ENCODE results near the gene AFMID.

AFMID gene

GRCh38 chr17:78143214-78144146 is 43.7 kb upstream of the AFMID start:
- H3K36me3 ChIP-seq (ENCODE audit: control insufficient read depth in 2 of 2, insufficient read depth in 1 of 2, low read length in 2 of 2) = no peaks in the 10 kb centered on the region
- POLR2A ChIA-PET = interaction anchor here (1.1 to 2.3 kb wide), 6 partner anchors 26 to 43 kb away, joined by 4 to 21 read pairs (median 9); partner anchors contain the start of genes AFMID and TK1
- peaks cover 4% of the 10 kb centered on the region for H3K4me1 ChIP-seq (ENCODE audit: control insufficient read depth, insufficient read depth, low read length)
- H3K4me3 ChIP-seq (ENCODE audit: low read depth, low read length) = no peak overlapping the region
- no peaks in the 10 kb centered on the region for H3K9me3 ChIP-seq (ENCODE audit: control insufficient read depth, insufficient read depth, low read depth, low read length)
- no peak for TF ChIP-seq ZNF76 (tag by site-specific recombination; IDR thresholded peaks at IDR 0.05; ENCODE audit: borderline replicate concordance, low read depth)
- no peak for TF ChIP-seq PATZ1 (tag by site-specific recombination; IDR thresholded peaks at IDR 0.05)
- peak; percentile 32; the same call in 1 of the 2 replicates for TF ChIP-seq ZIC2 (tag by site-specific recombination; IDR thresholded peaks at IDR 0.05)
- no peak for TF ChIP-seq ZNF560 (tag by site-specific recombination; IDR thresholded peaks at IDR 0.05; ENCODE audit: borderline replicate concordance)
- TF ChIP-seq GLIS1 (tag by site-specific recombination; IDR thresholded peaks at IDR 0.05) = peak; percentile 85
- TF ChIP-seq GLIS2 (tag by site-specific recombination; IDR thresholded peaks at IDR 0.05) = 0 out of 2 replicates have a peak, but pooled peaks have one; percentile 19
- CTCF ChIA-PET = interaction anchor here (0.6 to 2.3 kb wide), 13 partner anchors 10 to 217 kb away, joined by 3 to 8 read pairs (median 4); partner anchors contain the start of gene TK1
- no peak overlapping the region for H3K27ac ChIP-seq (ENCODE audit: extremely low read depth, low read depth, low read length)

- no peak overlapping the region for H3K4me3 ChIP-seq (ENCODE audit: low read depth, low read length)
- no peaks in the 10 kb centered on the region for H3K36me3 ChIP-seq (ENCODE audit: control insufficient read depth in 2 of 2, insufficient read depth in 1 of 2, low read length in 2 of 2)
- no peaks in the 10 kb centered on the region for H3K9me3 ChIP-seq (ENCODE audit: control insufficient read depth, insufficient read depth, low read depth, low read length)
- H3K27ac ChIP-seq (ENCODE audit: extremely low read depth, low read depth, low read length) = no peak overlapping the region; the same call in 1 of the 2 replicates
- CTCF ChIA-PET = interaction anchor here (0.6 to 1.6 kb wide), 12 partner anchors 11 to 218 kb away, joined by 3 to 8 read pairs (median 4); partner anchors contain the start of gene TK1
- POLR2A ChIA-PET = interaction anchor here (1.1 to 2.3 kb wide), 5 partner anchors 25 to 43 kb away, joined by 4 to 12 read pairs (median 6); partner anchors contain the start of genes AFMID and TK1
- H3K4me1 ChIP-seq (ENCODE audit: control insufficient read depth, insufficient read depth, low read length) = peaks cover 4% of the 10 kb centered on the region
- no peak for TF ChIP-seq SP3 (tag by site-specific recombination; IDR thresholded peaks at IDR 0.05)
- no peak for TF ChIP-seq ZNF837 (tag by site-specific recombination; IDR thresholded peaks at IDR 0.05)
- TF ChIP-seq ZNF169 (tag by site-specific recombination; IDR thresholded peaks at IDR 0.05) = no peak
- no peak for TF ChIP-seq ZNF624 (tag by site-specific recombination; IDR thresholded peaks at IDR 0.05)
- 0 out of 2 replicates have a peak, but pooled peaks have one; percentile 19 for TF ChIP-seq CTCF (tag by site-specific recombination; IDR thresholded peaks at IDR 0.05)
- TF ChIP-seq ZSCAN30 (tag by site-specific recombination; IDR thresholded peaks at IDR 0.05) = peak; percentile 82
- TF ChIP-seq MYNN (tag by site-specific recombination; IDR thresholded peaks at IDR 0.05; ENCODE audit: borderline replicate concordance) = no peak
- no peak for TF ChIP-seq ZNF426 (tag by site-specific recombination; IDR thresholded peaks at IDR 0.05)
- TF ChIP-seq GLI2 (tag by site-specific recombination; IDR thresholded peaks at IDR 0.05; ENCODE audit: borderline replicate concordance, low read depth) = no peak
- TF ChIP-seq ZNF324 (tag by site-specific recombination; IDR thresholded peaks at IDR 0.05) = no peak
- no peak for TF ChIP-seq KLF9 (tag by site-specific recombination; IDR thresholded peaks at IDR 0.05; ENCODE audit: low read depth)
- TF ChIP-seq ZNF518A (tag by site-specific recombination; conservative IDR thresholded peaks at IDR 0.05; ENCODE audit: low read depth) = no peak
- TF ChIP-seq REST (tag by site-specific recombination; IDR thresholded peaks at IDR 0.05) = peak; percentile 40; the same call in 1 of the 2 replicates
These were observed 42.9 kb upstream of the AFMID start for GRCh38 chr17:78144147-78144719.
